ENCODE results near the gene SEC61G.

SEC61G gene

GRCh38 chr7:54758702-54759592, at the start of gene SEC61G:
Gene SEC61G (minus strand): TSS chr7:54759211. CDS start chr7:54757588, 1,623 bp downstream.
- DNase-seq, result peak; percentile 91

- no peak for DNase-seq
Observed at GRCh38 chr7:54802841-54803240, 43.8 kb upstream of the SEC61G start.

- no peak for DNase-seq
Observed at GRCh38 chr7:54802114-54802513, 43.1 kb upstream of the SEC61G start.

- DNase-seq, result no peak
Observed at GRCh38 chr7:54799792-54800191, 40.8 kb upstream of the SEC61G start.

- DNase-seq, result no peak
Observed at GRCh38 chr7:54798530-54798929, 39.5 kb upstream of the SEC61G start.

- DNase-seq, result no peak
Observed at GRCh38 chr7:54796853-54797252, 37.8 kb upstream of the SEC61G start.

GRCh38 chr7:54796150-54796549, 37.1 kb upstream of the SEC61G start:
- no peak for DNase-seq

- no peak for DNase-seq
Observed at GRCh38 chr7:54792383-54792782, 33.4 kb upstream of the SEC61G start.

- no peak for DNase-seq
Observed at GRCh38 chr7:54788664-54789063, 29.7 kb upstream of the SEC61G start.

GRCh38 chr7:54785261-54785660, 26.2 kb upstream of the SEC61G start:
- no peak for DNase-seq

GRCh38 chr7:54783952-54784351, 24.9 kb upstream of the SEC61G start:
- DNase-seq, result no peak

GRCh38 chr7:54782829-54783228, 23.8 kb upstream of the SEC61G start:
- no peak for DNase-seq

- no peak for DNase-seq
Observed at GRCh38 chr7:54782314-54782713, 23.3 kb upstream of the SEC61G start.

GRCh38 chr7:54781134-54781920, 22.3 kb upstream of the SEC61G start:
- no peak for DNase-seq

- DNase-seq, result no peak
Observed at GRCh38 chr7:54780490-54780889, 21.5 kb upstream of the SEC61G start.

GRCh38 chr7:54778696-54779540, 19.9 kb upstream of the SEC61G start:
- DNase-seq, result no peak

GRCh38 chr7:54778166-54778565, 19.2 kb upstream of the SEC61G start:
- no peak for DNase-seq

- DNase-seq, result no peak
Observed at GRCh38 chr7:54774785-54775740, 16.1 kb upstream of the SEC61G start.

- DNase-seq, result peak; percentile 77
Observed at GRCh38 chr7:54773472-54774399, 14.7 kb upstream of the SEC61G start.

- no peak for DNase-seq
Observed at GRCh38 chr7:54769203-54769602, 10.2 kb upstream of the SEC61G start.

GRCh38 chr7:54764861-54765260, 5.8 kb upstream of the SEC61G start:
- no peak for DNase-seq

Measured in NCI-H446 treated with DMSO at 0.1 percent for 48 hours (cell line).